ENCODE data around the gene FREM2. TPM values are rescaled to one million over a fixed set of nuclear protein-coding genes. Genes with fewer than 3 reads are reported as not detected.

The FREM2 gene
- total RNA-seq, 1 donor from 2014 or later = 2.8 TPM

GRCh38 chr13:38755793-38756192 is 68.9 kb downstream of the FREM2 start:
- H3K9me3 Mint-ChIP-seq (ENCODE audit: unreplicated experiment) = no peaks in the 10 kb centered on the region
- Histone ChIP-seq H3K4me3 (ENCODE audit: insufficient read depth, low read depth, low read length) (no peak overlapping the region), H3K4me1 (ENCODE audit: insufficient read depth, low read length) (no peaks in the 10 kb centered on the region), H3K9ac (ENCODE audit: low read length) (no peak overlapping the region), H3K27ac (ENCODE audit: low read depth, low read length) (no peak overlapping the region), H3K27me3 (ENCODE audit: insufficient read depth, low read length) (peaks cover 3% of the 10 kb centered on the region), H2AFZ (ENCODE audit: low read depth, low read length) (no peak overlapping the region), H4K20me1 (ENCODE audit: insufficient read depth, low read length) (no peaks in the 10 kb centered on the region), H3K36me3 (ENCODE audit: insufficient read depth, low read length) (no peaks in the 10 kb centered on the region), H3K4me2 (ENCODE audit: low read length) (no peak overlapping the region), H3K9me3 (ENCODE audit: insufficient read depth, low read depth, low read length) (peaks cover 3% of the 10 kb centered on the region), H3K79me2 (ENCODE audit: insufficient read depth, low read length) (no peaks in the 10 kb centered on the region)
- no peaks in the 10 kb centered on the region for H3K4me1 Mint-ChIP-seq (ENCODE audit: low read depth, unreplicated experiment)
- no peaks in the 10 kb centered on the region for H3K27me3 Mint-ChIP-seq (ENCODE audit: low read depth, unreplicated experiment)
- no peaks in the 10 kb centered on the region for H3K36me3 Mint-ChIP-seq (ENCODE audit: low read depth, unreplicated experiment)
- no peak overlapping the region for H3K4me3 Mint-ChIP-seq (ENCODE audit: unreplicated experiment)
- no peak for TF ChIP-seq CTCF (IDR thresholded peaks at IDR 0.05; ENCODE audit: insufficient read depth, low read depth, low read length)
- TF ChIP-seq EZH2 (IDR thresholded peaks at IDR 0.05; ENCODE audit: insufficient read depth, low read length) = no peak
- FAIRE-seq = no peak
- H3K27ac Mint-ChIP-seq (ENCODE audit: unreplicated experiment) = no peak overlapping the region
- no peak for DNase-seq (ENCODE audit: low read depth)

- Histone ChIP-seq H2AFZ (ENCODE audit: low read depth, low read length) (no peak overlapping the region), H4K20me1 (ENCODE audit: insufficient read depth, low read length) (no peaks in the 10 kb centered on the region), H3K4me2 (ENCODE audit: low read length) (no peak overlapping the region), H3K79me2 (ENCODE audit: insufficient read depth, low read length) (no peaks in the 10 kb centered on the region), H3K27me3 (ENCODE audit: insufficient read depth, low read length) (peaks cover 3% of the 10 kb centered on the region), H3K27ac (ENCODE audit: low read depth, low read length) (no peak overlapping the region), H3K4me1 (ENCODE audit: insufficient read depth, low read length) (no peaks in the 10 kb centered on the region), H3K4me3 (ENCODE audit: insufficient read depth, low read depth, low read length) (no peak overlapping the region), H3K9me3 (ENCODE audit: insufficient read depth, low read depth, low read length) (peaks cover 3% of the 10 kb centered on the region), H3K9ac (ENCODE audit: low read length) (no peak overlapping the region), H3K36me3 (ENCODE audit: insufficient read depth, low read length) (no peaks in the 10 kb centered on the region)
- H3K4me3 Mint-ChIP-seq (ENCODE audit: unreplicated experiment) = no peak overlapping the region
- no peaks in the 10 kb centered on the region for H3K9me3 Mint-ChIP-seq (ENCODE audit: unreplicated experiment)
- FAIRE-seq = no peak
- H3K4me1 Mint-ChIP-seq (ENCODE audit: low read depth, unreplicated experiment) = no peaks in the 10 kb centered on the region
- no peak for DNase-seq (ENCODE audit: low read depth)
- H3K27ac Mint-ChIP-seq (ENCODE audit: unreplicated experiment) = no peak overlapping the region
- no peak for TF ChIP-seq EZH2 (IDR thresholded peaks at IDR 0.05; ENCODE audit: insufficient read depth, low read length)
- TF ChIP-seq CTCF (IDR thresholded peaks at IDR 0.05; ENCODE audit: insufficient read depth, low read depth, low read length) = no peak
- no peaks in the 10 kb centered on the region for H3K27me3 Mint-ChIP-seq (ENCODE audit: low read depth, unreplicated experiment)
- H3K36me3 Mint-ChIP-seq (ENCODE audit: low read depth, unreplicated experiment) = no peaks in the 10 kb centered on the region
These were observed 71.4 kb downstream of the FREM2 start for GRCh38 chr13:38758277-38758676.

GRCh38 chr13:38759390-38759789 is 72.5 kb downstream of the FREM2 start:
- no peaks in the 10 kb centered on the region for H3K36me3 Mint-ChIP-seq (ENCODE audit: low read depth, unreplicated experiment)

More at GRCh38 chr13:38759390-38759789, 72.5 kb downstream of the FREM2 start:
- Histone ChIP-seq H3K27ac (ENCODE audit: low read depth, low read length) (no peak overlapping the region), H3K9me3 (ENCODE audit: insufficient read depth, low read depth, low read length) (peaks cover 3% of the 10 kb centered on the region), H3K36me3 (ENCODE audit: insufficient read depth, low read length) (no peaks in the 10 kb centered on the region), H4K20me1 (ENCODE audit: insufficient read depth, low read length) (no peaks in the 10 kb centered on the region), H3K4me1 (ENCODE audit: insufficient read depth, low read length) (no peaks in the 10 kb centered on the region), H3K4me3 (ENCODE audit: insufficient read depth, low read depth, low read length) (no peak overlapping the region), H2AFZ (ENCODE audit: low read depth, low read length) (no peak overlapping the region), H3K4me2 (ENCODE audit: low read length) (no peak overlapping the region), H3K27me3 (ENCODE audit: insufficient read depth, low read length) (peaks cover 3% of the 10 kb centered on the region), H3K9ac (ENCODE audit: low read length) (no peak overlapping the region), H3K79me2 (ENCODE audit: insufficient read depth, low read length) (no peaks in the 10 kb centered on the region)
- Mint-ChIP-seq H3K4me3 (ENCODE audit: unreplicated experiment) (no peak overlapping the region), H3K27ac (ENCODE audit: unreplicated experiment) (no peak overlapping the region), H3K4me1 (ENCODE audit: low read depth, unreplicated experiment) (no peaks in the 10 kb centered on the region), H3K9me3 (ENCODE audit: unreplicated experiment) (no peaks in the 10 kb centered on the region), H3K27me3 (ENCODE audit: low read depth, unreplicated experiment) (no peaks in the 10 kb centered on the region)
- TF ChIP-seq EZH2 (IDR thresholded peaks at IDR 0.05; ENCODE audit: insufficient read depth, low read length) (no peak), CTCF (IDR thresholded peaks at IDR 0.05; ENCODE audit: insufficient read depth, low read depth, low read length) (no peak)
- FAIRE-seq (no peak), DNase-seq (ENCODE audit: low read depth) (no peak)

Data from astrocyte (in vitro differentiated cells and primary cell).